Measurements from ENCODE around the gene BLM. TPM values are rescaled to one million over a fixed set of nuclear protein-coding genes. Genes with fewer than 3 reads are reported as not detected.
A peak's percentile ranks its signal among the peaks of the same experiment; 100 is the strongest.

BLM gene
- total and polyA plus RNA-seq, 8 donors, result 1.1 to 10.5 (median 2.6) TPM

- WGBS, 5 donors, result 52 to 69% (median 63%) methylated on average over 8 of the region's 8 CpGs
- Histone ChIP-seq H3K4me1 (peaks cover 0 to 38% (median 0%) of the 10 kb centered on the region in 4 donors), H3K9me3 (no peaks in the 10 kb centered on the region), H3K27ac (peak overlapping the region in 1 of 5 donors; percentile 53), H3K4me3 (no peak overlapping the region), H3K36me3 (no peaks in the 10 kb centered on the region), H3K27me3 (no peaks in the 10 kb centered on the region)
- TF ChIP-seq POLR2AphosphoS5 (IDR thresholded peaks at IDR 0.05) (no peak), CTCF (IDR thresholded peaks at IDR 0.05) (no peak), EP300 (IDR thresholded peaks at IDR 0.05) (no peak), POLR2A (IDR thresholded peaks at IDR 0.05) (no peak)
- DNase-seq, result peak in 1 of 2 donors; percentile 65
- intact Hi-C loops (cut with DNase I; ENCODE audit: low total_unique reads), result no loop called here
These were observed 140.2 kb downstream of the BLM start for GRCh38 chr15:90857337-90857736.

DNA sequence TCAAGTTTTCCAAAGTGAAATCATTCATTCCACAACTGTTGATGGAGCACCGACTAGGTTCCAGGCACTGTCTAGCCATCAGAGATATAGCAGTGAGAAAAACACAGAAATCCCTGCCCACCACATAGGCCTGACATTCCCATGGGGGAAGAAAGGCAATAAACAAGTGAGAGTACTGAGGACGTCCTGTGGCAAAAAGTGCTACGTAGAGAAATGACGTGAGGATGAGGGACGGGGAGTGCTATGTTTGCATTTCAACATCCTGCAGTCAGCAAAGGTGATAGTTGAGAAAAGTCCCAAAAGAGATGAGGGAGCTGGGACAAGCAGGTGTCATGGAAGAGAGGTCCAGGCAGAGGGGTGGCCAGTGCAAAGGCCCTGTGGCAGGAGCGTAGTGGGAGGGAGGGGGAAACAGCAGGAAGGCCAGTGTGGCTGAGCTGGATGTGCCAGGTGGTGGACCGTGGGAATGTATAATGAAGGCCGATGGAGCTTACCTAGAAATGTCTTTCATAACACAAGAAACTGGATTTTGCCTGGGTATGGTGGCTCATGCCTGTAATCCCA, 140.8 kb downstream of the BLM start:
- H3K36me3 ChIP-seq, result no peaks in the 10 kb centered on the region
- no peak overlapping the region for H3K27ac ChIP-seq
- WGBS, 5 donors, result 91 to 93% (median 92%) methylated on average over 8 of the region's 8 CpGs
- H3K9me3 ChIP-seq, result no peaks in the 10 kb centered on the region
- H3K4me1 ChIP-seq, result peaks cover 0 to 33% (median 0%) of the 10 kb centered on the region in 4 donors
- no peak for DNase-seq
- intact Hi-C loops (cut with DNase I; ENCODE audit: low total_unique reads), result no loop called here
- TF ChIP-seq POLR2A (IDR thresholded peaks at IDR 0.05), result no peak
- H3K27me3 ChIP-seq, result no peaks in the 10 kb centered on the region
- H3K4me3 ChIP-seq, result no peak overlapping the region

GRCh38 chr15:90859234-90860131, 142.3 kb downstream of the BLM start:
- TF ChIP-seq POLR2A (IDR thresholded peaks at IDR 0.05) (no peak), CTCF (IDR thresholded peaks at IDR 0.05) (no peak), POLR2AphosphoS5 (IDR thresholded peaks at IDR 0.05) (no peak), EP300 (IDR thresholded peaks at IDR 0.05) (no peak)
- Histone ChIP-seq H3K4me3 (no peak overlapping the region), H3K27me3 (no peaks in the 10 kb centered on the region), H3K4me1 (peaks cover 0 to 40% (median 0%) of the 10 kb centered on the region in 4 donors), H3K9me3 (no peaks in the 10 kb centered on the region), H3K27ac (peak overlapping the region in 1 of 5 donors; percentile 32), H3K36me3 (no peaks in the 10 kb centered on the region)
- DNase-seq, result peak in 1 of 2 donors; percentile 2
- 53 to 68% (median 56%) methylated on average over 9 to 10 of the region's 10 CpGs for WGBS, 5 donors
- intact Hi-C loops (cut with DNase I; ENCODE audit: low total_unique reads), result no loop called here

GRCh38 chr15:90860450-90860849, 143.3 kb downstream of the BLM start:
- 61 to 77% (median 73%) methylated on average over 7 of the region's 7 CpGs for WGBS, 5 donors
- no peak overlapping the region for H3K27ac ChIP-seq

More at GRCh38 chr15:90860450-90860849, 143.3 kb downstream of the BLM start:
- peaks cover 0 to 40% (median 0%) of the 10 kb centered on the region in 4 donors for H3K4me1 ChIP-seq
- intact Hi-C loops (cut with DNase I; ENCODE audit: low total_unique reads), result no loop called here
- H3K9me3 ChIP-seq, result no peaks in the 10 kb centered on the region
- H3K27me3 ChIP-seq, result no peaks in the 10 kb centered on the region
- H3K36me3 ChIP-seq, result no peaks in the 10 kb centered on the region
- no peak for TF ChIP-seq POLR2A (IDR thresholded peaks at IDR 0.05)
- TF ChIP-seq EP300 (IDR thresholded peaks at IDR 0.05), result no peak
- no peak for TF ChIP-seq CTCF (IDR thresholded peaks at IDR 0.05)
- TF ChIP-seq POLR2AphosphoS5 (IDR thresholded peaks at IDR 0.05), result no peak
- no peak overlapping the region for H3K4me3 ChIP-seq
- DNase-seq, result no peak
